ENCODE results near the gene TMEM255B.

DNA sequence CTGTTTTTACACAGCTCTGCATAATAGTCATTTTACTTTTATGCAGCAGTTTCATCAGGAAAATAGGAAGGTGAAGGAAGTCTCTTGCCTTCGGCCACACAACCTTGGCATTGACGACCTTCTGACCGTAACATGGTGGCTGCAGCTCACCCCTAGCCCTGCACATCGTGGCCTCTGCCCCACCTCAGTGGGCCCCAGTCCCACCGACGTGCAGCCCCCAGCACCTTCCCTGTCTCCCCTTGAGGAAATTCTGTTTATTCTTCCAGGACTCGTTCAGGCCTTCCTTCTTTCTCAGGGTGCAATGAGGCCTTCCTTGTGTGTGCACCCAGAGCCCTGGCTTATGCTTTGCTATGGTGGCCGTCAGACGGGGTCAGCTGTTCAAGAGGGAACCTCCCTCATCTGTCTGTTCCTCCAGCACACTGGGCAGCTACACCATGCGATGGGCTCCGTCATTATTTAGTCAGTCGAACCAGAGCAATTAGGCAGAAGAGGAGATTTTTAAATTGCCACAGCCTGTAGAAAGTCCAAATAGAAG lies 33.3 kb downstream of the TMEM255B start:
- TF ChIP-seq, protein P1, sequence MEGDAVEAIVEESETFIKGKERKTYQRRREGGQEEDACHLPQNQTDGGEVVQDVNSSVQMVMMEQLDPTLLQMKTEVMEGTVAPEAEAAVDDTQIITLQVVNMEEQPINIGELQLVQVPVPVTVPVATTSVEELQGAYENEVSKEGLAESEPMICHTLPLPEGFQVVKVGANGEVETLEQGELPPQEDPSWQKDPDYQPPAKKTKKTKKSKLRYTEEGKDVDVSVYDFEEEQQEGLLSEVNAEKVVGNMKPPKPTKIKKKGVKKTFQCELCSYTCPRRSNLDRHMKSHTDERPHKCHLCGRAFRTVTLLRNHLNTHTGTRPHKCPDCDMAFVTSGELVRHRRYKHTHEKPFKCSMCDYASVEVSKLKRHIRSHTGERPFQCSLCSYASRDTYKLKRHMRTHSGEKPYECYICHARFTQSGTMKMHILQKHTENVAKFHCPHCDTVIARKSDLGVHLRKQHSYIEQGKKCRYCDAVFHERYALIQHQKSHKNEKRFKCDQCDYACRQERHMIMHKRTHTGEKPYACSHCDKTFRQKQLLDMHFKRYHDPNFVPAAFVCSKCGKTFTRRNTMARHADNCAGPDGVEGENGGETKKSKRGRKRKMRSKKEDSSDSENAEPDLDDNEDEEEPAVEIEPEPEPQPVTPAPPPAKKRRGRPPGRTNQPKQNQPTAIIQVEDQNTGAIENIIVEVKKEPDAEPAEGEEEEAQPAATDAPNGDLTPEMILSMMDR (IDR thresholded peaks at IDR 0.05; ENCODE audit: low read length): no peak
- TF ChIP-seq EZH2 (optimal IDR thresholded peaks at IDR 0.05; ENCODE audit: low read depth, low read length) (no peak), EZH2phosphoT487 (IDR thresholded peaks at IDR 0.05; ENCODE audit: low read length) (no peak)
